Astrocyte of the cerebellum (primary cell): ENCODE results near the gene FUT6.

Source experiments
- DNase-seq: peaks from one replicate; pipeline ENCODE4 v3.0.0-alpha.2; 2011; ENCODE audit warnings: low read depth
- H3K4me3 ChIP-seq: 2 replicates; pipeline ENCODE4 v1.5.1; 2011; ENCODE audit warnings: mild to moderate bottlenecking, low read depth, low read length, moderate library complexity
- CTCF ChIP-seq: IDR thresholded peaks from 2 replicates; pipeline ENCODE4 v1.5.1; 2012; ENCODE audit warnings: low read length, low read depth, moderate library complexity, mild to moderate bottlenecking; ENCODE audit errors: missing control alignments
- in situ Hi-C: cut with HindIII; loops from 2 replicates; pipeline ENCODE4 v1.10.0; 2017; ENCODE audit warnings: low sequenced_read_pairs

The FUT6 gene

GRCh38 chr19:5828661-5829566 lies 10.6 kb downstream of the FUT6 start:
- peak overlapping the region; percentile 52 for H3K4me3 ChIP-seq
- DNase-seq = no peak
- in situ Hi-C loops = no loop called here
- no peak for TF ChIP-seq CTCF

- DNase-seq = peak; percentile 70
- no peak for TF ChIP-seq CTCF
- in situ Hi-C loops = no loop called here
- H3K4me3 ChIP-seq = peak overlapping the region; percentile 52
Measured at GRCh38 chr19:5827891-5828660, 11.4 kb downstream of the FUT6 start.

GRCh38 chr19:5827342-5827890 lies 12.1 kb downstream of the FUT6 start:
- in situ Hi-C loops = no loop called here
- no peak for TF ChIP-seq CTCF
- H3K4me3 ChIP-seq = peak overlapping the region; percentile 52
- no peak for DNase-seq

GRCh38 chr19:5826531-5827341 lies 12.8 kb downstream of the FUT6 start:
- peak; percentile 7 for TF ChIP-seq CTCF
- no peak for DNase-seq
- no peak overlapping the region for H3K4me3 ChIP-seq
- in situ Hi-C loops = no loop called here

GRCh38 chr19:5825178-5825577 lies 14.3 kb downstream of the FUT6 start:
- TF ChIP-seq CTCF = no peak
- H3K4me3 ChIP-seq = no peak overlapping the region
- in situ Hi-C loops = no loop called here
- no peak for DNase-seq

- TF ChIP-seq CTCF = no peak
- DNase-seq = no peak
- H3K4me3 ChIP-seq = no peak overlapping the region
- in situ Hi-C loops = no loop called here
Measured at GRCh38 chr19:5824751-5825150, 14.8 kb downstream of the FUT6 start.
